GM13976 (cell line): ENCODE results near the gene MYOG.

Source experiments
- DNase-seq: peaks from one replicate; pipeline ENCODE4 v3.0.0; 2012; ENCODE audit warnings: low spot score
- in situ Hi-C: fragments of 300-500 bp; cut with MboI; formaldehyde crosslinking; loops from one replicate; pipeline ENCODE4 v1.12.0; 2022; ENCODE audit warnings: low sequenced_read_pairs, mixed read lengths, inconsistent platforms; ENCODE audit not compliant: unreplicated experiment
- TF ChIP-seq, protein P1 (sequence below): IDR thresholded peaks from 2 replicates; pipeline ENCODE4 v1.5.1; 2012; ENCODE audit warnings: borderline replicate concordance, mild to moderate bottlenecking; ENCODE audit not compliant: insufficient read depth; ENCODE audit errors: extremely low read depth, missing control alignments, control extremely low read depth

MYOG gene

GRCh38 chr1:203054642-203055041, 31.2 kb downstream of the MYOG start:
- TF ChIP-seq, protein P1, sequence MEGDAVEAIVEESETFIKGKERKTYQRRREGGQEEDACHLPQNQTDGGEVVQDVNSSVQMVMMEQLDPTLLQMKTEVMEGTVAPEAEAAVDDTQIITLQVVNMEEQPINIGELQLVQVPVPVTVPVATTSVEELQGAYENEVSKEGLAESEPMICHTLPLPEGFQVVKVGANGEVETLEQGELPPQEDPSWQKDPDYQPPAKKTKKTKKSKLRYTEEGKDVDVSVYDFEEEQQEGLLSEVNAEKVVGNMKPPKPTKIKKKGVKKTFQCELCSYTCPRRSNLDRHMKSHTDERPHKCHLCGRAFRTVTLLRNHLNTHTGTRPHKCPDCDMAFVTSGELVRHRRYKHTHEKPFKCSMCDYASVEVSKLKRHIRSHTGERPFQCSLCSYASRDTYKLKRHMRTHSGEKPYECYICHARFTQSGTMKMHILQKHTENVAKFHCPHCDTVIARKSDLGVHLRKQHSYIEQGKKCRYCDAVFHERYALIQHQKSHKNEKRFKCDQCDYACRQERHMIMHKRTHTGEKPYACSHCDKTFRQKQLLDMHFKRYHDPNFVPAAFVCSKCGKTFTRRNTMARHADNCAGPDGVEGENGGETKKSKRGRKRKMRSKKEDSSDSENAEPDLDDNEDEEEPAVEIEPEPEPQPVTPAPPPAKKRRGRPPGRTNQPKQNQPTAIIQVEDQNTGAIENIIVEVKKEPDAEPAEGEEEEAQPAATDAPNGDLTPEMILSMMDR, result no peak
- DNase-seq, result no peak
- in situ Hi-C loops, result no loop called here

GRCh38 chr1:203054184-203054583, 31.6 kb downstream of the MYOG start:
- no peak for DNase-seq
- TF ChIP-seq, protein P1, result no peak
- in situ Hi-C loops, result no loop called here

GRCh38 chr1:203052601-203053000, 33.2 kb downstream of the MYOG start:
- in situ Hi-C loops, result no loop called here
- no peak for DNase-seq
- TF ChIP-seq, protein P1, result no peak

GRCh38 chr1:203051841-203052324, 33.9 kb downstream of the MYOG start:
- no peak for DNase-seq
- TF ChIP-seq, protein P1, result no peak
- in situ Hi-C loops, result no loop called here

GRCh38 chr1:203050826-203051225, 35.0 kb downstream of the MYOG start:
- in situ Hi-C loops, result no loop called here
- DNase-seq, result no peak
- TF ChIP-seq, protein P1, result no peak

DNA sequence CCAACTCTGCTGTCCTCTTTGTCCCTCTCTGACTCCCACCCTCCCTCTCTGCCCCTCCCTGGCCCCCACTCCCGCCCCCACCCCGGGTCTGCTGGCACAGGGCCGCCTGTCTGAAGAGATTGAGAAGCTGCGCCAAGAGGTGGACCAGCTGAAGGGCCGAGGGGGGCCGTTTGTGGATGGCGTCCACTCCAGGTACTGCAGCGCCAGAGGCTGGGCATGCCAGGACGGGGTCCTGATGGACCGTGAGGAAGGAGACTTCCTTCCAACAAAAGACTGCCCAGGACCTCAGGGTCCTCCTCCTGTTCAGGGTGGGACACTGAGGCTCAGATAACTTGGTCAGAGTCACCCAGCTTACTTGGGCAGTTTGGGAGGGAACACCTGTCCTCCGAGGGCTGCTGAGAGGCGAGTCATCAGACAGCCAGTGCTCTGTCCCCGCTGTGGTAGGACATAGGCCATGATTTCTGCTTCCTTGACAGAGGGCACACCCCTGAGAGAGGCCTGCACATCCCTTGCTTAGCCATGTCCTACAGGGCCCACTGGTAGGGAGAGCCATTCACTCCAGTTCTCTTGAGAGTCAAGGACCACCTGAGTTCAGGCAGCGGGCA, 36.1 kb downstream of the MYOG start:
- no peak for DNase-seq
- TF ChIP-seq, protein P1, result no peak
- in situ Hi-C loops, result no loop called here

DNA sequence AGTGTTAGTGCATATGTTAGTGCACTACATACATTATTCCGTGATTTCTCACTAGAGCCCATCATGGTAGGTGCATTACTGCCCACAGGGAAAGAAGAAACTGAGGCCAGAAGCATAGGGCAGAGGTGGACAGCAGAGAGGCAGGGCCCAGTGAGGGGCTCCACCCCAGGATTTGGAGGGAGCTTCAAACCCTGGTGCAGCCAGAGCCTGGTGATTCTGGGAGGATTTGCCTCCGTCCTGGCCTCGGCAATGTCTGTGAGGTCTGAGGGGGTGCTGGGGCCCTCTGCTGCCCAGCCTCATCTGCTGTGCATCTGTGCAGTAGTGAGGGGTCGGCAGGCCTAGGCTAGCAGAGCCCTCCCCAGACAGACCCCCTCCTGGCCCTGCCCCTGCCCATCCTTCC, 36.7 kb downstream of the MYOG start:
- TF ChIP-seq, protein P1, result no peak
- in situ Hi-C loops, result no loop called here
- no peak for DNase-seq
